ENCODE data around the gene TTC23.
"Not testable (repeated sequence)": the region's sequence is repeated elsewhere in the genome, so short reads cannot be mapped to it uniquely, and the experiment has no call there.

TTC23 gene

DNA sequence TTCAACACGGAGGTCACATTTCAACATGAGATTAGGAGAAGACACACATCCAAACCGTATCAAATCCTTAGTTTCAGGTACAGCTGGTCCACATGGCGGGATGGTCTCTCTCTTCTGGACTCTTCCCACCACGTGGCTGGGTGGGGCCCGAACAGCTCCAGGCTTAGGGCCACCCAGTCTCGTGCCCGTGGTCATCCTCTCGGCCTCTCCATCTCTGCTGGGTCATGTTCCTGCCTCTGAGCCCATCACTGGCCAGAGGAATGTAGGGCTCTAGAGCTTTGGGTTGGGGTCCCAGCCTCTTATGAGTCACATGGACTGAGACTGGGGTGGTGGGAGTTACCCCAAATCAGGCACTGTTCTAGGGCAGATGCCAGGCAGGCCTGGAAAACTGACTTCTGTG, 132.3 kb downstream of the TTC23 start:
- DNase-seq (ENCODE audit: extremely low spot score), result no peak
- TF ChIP-seq L3MBTL2 (conservative IDR thresholded peaks at IDR 0.05), result no peak
- no peak for TF ChIP-seq NFRKB (IDR thresholded peaks at IDR 0.05)
- TF ChIP-seq, protein P1, sequence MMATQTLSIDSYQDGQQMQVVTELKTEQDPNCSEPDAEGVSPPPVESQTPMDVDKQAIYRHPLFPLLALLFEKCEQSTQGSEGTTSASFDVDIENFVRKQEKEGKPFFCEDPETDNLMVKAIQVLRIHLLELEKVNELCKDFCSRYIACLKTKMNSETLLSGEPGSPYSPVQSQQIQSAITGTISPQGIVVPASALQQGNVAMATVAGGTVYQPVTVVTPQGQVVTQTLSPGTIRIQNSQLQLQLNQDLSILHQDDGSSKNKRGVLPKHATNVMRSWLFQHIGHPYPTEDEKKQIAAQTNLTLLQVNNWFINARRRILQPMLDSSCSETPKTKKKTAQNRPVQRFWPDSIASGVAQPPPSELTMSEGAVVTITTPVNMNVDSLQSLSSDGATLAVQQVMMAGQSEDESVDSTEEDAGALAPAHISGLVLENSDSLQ (IDR thresholded peaks at IDR 0.05), result no peak
- no peak for TF ChIP-seq SP1 (IDR thresholded peaks at IDR 0.05)
- no peak for TF ChIP-seq LEF1 (IDR thresholded peaks at IDR 0.05; ENCODE audit: borderline replicate concordance)
- no peak for TF ChIP-seq TARDBP (IDR thresholded peaks at IDR 0.05)
- TF ChIP-seq CTBP1 (IDR thresholded peaks at IDR 0.05; ENCODE audit: borderline replicate concordance), result no peak
- TF ChIP-seq FOXK2 (IDR thresholded peaks at IDR 0.05), result no peak
- TF ChIP-seq HDGF (IDR thresholded peaks at IDR 0.05; ENCODE audit: borderline replicate concordance), result no peak
- no peak for TF ChIP-seq ARNT (IDR thresholded peaks at IDR 0.05)
- no peak for TF ChIP-seq ZNF384 (IDR thresholded peaks at IDR 0.05)
- TF ChIP-seq FOXA1 (IDR thresholded peaks at IDR 0.05), result no peak
- TF ChIP-seq FOXM1 (IDR thresholded peaks at IDR 0.05; ENCODE audit: borderline replicate concordance), result no peak
- TF ChIP-seq BHLHE40 (IDR thresholded peaks at IDR 0.05; ENCODE audit: borderline replicate concordance), result no peak
- TF ChIP-seq ELF4 (IDR thresholded peaks at IDR 0.05), result no peak
- no peak for TF ChIP-seq SUZ12 (IDR thresholded peaks at IDR 0.05)
- CTCF ChIA-PET, result no interaction called here
- POLR2A ChIA-PET, result no interaction called here

DNA sequence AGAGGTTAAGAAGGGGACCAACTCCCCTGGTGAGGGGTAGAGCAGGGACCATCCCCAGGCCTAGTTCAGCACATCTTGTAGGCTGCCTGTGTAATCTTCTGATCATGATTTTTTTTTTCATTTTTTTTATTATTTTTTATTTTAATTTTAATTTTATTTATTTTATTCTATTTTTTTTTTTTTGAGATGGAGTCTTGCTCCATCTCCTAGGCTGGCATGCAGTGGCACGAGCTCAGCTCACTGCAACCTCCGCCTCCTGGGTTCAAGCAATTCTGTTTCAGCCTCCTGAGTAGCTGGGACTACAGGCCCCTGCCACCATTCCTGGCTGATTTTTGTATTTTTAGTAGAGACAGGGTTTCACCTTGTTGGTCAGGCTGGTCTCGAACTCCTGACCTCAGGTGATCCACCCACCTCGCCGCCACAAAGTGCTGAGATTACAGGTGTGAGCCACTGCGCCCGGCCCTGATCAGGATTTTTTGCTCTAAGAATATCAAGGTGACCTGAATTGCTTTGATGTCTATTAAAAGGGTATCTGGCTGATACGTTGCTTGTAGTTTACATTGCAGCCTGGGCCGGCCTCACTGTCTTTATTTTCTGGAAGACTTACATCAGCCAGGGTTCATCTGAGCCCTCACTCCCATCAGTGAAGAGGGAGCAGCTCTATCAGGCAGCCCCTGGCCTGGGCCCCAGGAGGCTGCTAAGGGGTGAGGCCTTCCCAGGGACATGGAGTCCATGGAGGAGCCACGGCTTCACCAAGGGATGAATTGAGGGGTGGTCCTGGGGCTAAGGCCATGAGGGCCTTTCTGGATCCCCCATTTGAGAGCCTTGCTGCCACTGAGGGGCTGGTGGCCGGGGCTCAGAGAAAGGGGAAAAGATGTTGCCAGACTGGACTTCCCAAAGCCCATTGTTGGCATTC, 133.8 kb downstream of the TTC23 start:
- CTCF ChIA-PET, result interaction anchor here (0.7 kb wide), 1 partner anchor 1182 kb away, joined by 3 read pairs; no protein-coding TSS in a partner anchor

DNA sequence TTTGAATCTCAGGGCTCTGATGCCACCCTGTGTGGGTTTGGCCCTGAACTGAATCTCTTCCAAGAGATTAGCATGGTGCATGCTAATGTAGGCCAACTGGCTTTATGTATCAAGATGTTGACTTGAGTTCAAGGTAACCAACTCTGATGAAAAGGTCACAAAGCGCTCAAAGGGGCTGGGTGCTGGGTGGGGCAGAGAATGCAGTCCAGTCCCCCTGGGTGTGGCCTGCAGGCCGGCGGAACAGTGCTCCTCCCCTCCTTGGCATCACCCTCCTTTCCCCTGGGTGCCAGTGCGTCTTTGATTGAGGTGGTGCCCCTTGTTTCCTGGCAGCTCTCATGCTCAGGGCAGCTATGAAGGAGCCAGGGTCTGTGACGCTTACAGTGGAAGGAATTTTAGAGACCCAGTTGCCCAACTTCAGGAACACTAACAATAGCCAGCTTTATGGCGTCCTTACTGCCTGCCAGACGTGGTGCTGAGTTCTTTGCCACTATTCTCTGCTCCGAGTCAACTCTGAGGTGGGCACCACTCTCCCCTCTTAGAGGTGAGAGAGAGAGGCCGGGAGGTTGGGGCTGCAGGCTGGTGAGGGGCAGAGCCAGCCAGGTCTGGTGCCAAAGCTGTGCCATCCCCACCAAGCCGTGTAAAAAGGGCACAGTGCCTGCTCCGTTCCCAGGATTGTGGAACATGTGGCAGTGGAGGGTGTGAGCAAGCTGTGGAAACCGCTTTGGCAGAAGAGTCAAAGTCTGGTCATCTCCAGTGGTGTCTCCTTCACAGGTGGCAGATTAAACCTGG, 134.7 kb downstream of the TTC23 start:
- ChIA-PET POLR2A (no interaction called here), CTCF (interaction anchor here (0.7 kb wide), 1 partner anchor 16 kb away, joined by 3 read pairs; no protein-coding TSS in a partner anchor)
- TF ChIP-seq FOXM1 (IDR thresholded peaks at IDR 0.05; ENCODE audit: borderline replicate concordance) (no peak), NFRKB (IDR thresholded peaks at IDR 0.05) (no peak), ELF4 (IDR thresholded peaks at IDR 0.05) (no peak), ZNF384 (IDR thresholded peaks at IDR 0.05) (no peak), CTBP1 (IDR thresholded peaks at IDR 0.05; ENCODE audit: borderline replicate concordance) (no peak), SP1 (IDR thresholded peaks at IDR 0.05) (no peak), ARNT (IDR thresholded peaks at IDR 0.05) (no peak), SUZ12 (IDR thresholded peaks at IDR 0.05) (no peak), BHLHE40 (IDR thresholded peaks at IDR 0.05; ENCODE audit: borderline replicate concordance) (no peak), TARDBP (IDR thresholded peaks at IDR 0.05) (no peak)
- DNase-seq (ENCODE audit: extremely low spot score), result no peak

More for the DNA sequence above, 133.8 kb downstream of the TTC23 start:
- POLR2A ChIA-PET, result no interaction called here
- no peak for DNase-seq (ENCODE audit: extremely low spot score)
- TF ChIP-seq TARDBP (IDR thresholded peaks at IDR 0.05), result no peak
- TF ChIP-seq BHLHE40 (IDR thresholded peaks at IDR 0.05; ENCODE audit: borderline replicate concordance), result no peak
- no peak for TF ChIP-seq SUZ12 (IDR thresholded peaks at IDR 0.05)

DNA sequence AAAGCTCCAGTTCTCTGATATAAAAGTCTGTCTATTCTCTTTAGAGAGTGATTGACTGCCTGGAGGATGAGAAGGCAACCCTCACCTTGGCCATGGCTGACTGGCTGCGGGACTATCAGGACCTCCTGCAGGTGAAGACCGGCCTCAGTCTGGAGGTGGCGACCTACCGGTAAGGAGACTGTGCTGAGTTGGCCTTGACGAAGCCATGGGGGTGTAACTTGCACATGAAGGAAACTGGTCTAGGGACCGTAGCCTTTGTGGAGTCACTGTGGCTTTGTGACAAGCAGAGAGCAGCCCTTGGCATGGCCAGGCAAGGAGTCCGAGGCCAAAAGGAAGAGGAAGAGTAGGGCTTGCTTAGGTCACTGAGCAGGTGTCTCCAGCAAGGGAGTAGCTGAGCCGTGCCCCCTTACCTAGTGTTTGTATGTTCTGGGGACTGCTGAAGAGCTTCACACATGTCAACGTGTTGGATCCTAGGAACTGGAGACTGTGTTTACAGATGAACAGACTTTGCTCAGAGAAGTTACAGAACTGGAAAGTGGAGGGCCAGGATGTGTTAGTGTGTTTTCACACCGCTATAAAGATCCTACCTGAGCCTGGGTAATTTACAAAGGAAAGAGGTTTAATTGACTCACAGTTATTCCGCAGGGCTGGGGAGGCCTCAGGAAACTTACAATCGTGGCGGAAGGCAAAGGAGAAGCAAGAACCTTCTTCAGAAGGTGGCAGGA, 135.7 kb downstream of the TTC23 start:
- TF ChIP-seq LEF1 (IDR thresholded peaks at IDR 0.05; ENCODE audit: borderline replicate concordance) (no peak), FOXA1 (IDR thresholded peaks at IDR 0.05) (no peak), FOXM1 (IDR thresholded peaks at IDR 0.05; ENCODE audit: borderline replicate concordance) (no peak), ZNF384 (IDR thresholded peaks at IDR 0.05) (no peak), HDGF (IDR thresholded peaks at IDR 0.05; ENCODE audit: borderline replicate concordance) (no peak), L3MBTL2 (conservative IDR thresholded peaks at IDR 0.05) (no peak), BHLHE40 (IDR thresholded peaks at IDR 0.05; ENCODE audit: borderline replicate concordance) (no peak)
- DNase-seq (ENCODE audit: extremely low spot score), result no peak
- POLR2A ChIA-PET, result no interaction called here
- CTCF ChIA-PET, result interaction anchor here (0.7 kb wide), 1 partner anchor 15 kb away, joined by 3 read pairs; no protein-coding TSS in a partner anchor

DNA sequence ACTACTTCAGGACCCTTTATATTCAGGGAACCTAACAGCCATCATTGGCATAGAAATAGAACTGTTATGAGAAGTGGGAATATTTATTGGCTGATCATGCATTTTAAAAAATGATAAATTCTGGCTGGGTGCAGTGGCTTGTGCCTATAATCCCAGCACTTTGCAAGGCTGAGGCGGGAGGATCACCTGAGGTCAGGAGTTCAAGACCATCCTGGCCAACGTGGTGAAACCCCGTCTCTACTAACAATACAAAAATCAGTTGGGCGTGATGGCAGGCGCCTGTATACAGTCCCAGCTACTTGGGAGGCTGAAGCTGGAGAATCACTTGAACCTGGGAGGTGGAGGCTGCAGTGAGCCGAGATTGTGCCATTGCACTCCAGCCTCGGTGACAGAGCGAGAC, 137.7 kb downstream of the TTC23 start:
- DNase-seq (ENCODE audit: extremely low spot score); POLR2A ChIA-PET: not testable (repeated sequence)
- CTCF ChIA-PET, result interaction anchor here (1.1 kb wide), 1 partner anchor 13 kb away, joined by 3 read pairs; no protein-coding TSS in a partner anchor

DNA sequence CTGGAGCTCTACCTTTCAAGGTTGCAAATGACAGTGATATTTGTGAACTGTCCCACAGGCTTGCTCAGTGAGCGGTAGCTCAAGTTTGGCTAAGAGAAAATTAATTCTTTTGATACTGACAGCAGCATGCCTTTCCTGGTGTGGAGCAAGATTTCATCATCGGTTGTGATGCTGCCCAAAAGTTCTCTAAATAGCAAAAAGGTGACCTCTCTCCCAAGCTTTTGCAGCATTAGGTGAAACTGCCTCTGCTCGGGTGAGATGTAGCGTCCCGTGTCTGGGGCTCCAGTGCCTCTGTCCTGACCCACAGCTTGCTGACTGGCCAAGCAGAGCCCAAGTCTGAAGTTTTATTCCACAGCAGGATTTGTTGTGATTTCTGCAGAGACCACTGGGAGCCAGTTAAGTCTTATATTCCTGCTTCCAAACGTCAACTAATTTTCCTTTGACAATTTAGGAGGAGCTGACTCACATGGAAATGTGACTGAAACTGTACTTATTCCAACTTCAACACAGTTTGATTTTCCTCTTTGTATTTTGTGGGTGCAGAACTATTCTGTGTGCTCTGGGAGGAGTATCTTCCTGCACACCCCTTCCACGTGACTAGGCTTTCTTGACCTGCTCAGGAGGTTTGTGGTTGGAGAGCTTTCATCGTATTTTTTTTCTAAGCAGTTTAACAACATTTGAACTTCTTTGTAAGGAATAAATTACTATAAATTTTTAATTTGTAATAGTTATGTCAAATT, 138.6 kb downstream of the TTC23 start:
- POLR2A ChIA-PET, result interaction anchor here (1.2 kb wide), 1 partner anchor 137 kb away, joined by 4 read pairs; no protein-coding TSS in a partner anchor
- TF ChIP-seq CTBP1 (IDR thresholded peaks at IDR 0.05; ENCODE audit: borderline replicate concordance) (no peak), LEF1 (IDR thresholded peaks at IDR 0.05; ENCODE audit: borderline replicate concordance) (no peak), FOXK2 (IDR thresholded peaks at IDR 0.05) (no peak), BHLHE40 (IDR thresholded peaks at IDR 0.05; ENCODE audit: borderline replicate concordance) (no peak), FOXM1 (IDR thresholded peaks at IDR 0.05; ENCODE audit: borderline replicate concordance) (no peak), L3MBTL2 (conservative IDR thresholded peaks at IDR 0.05) (no peak), SUZ12 (IDR thresholded peaks at IDR 0.05) (no peak), ARNT (IDR thresholded peaks at IDR 0.05) (no peak), HDGF (IDR thresholded peaks at IDR 0.05; ENCODE audit: borderline replicate concordance) (no peak), ZNF384 (IDR thresholded peaks at IDR 0.05) (no peak), FOXA1 (IDR thresholded peaks at IDR 0.05) (no peak), TARDBP (IDR thresholded peaks at IDR 0.05) (no peak), ELF4 (IDR thresholded peaks at IDR 0.05) (no peak), SP1 (IDR thresholded peaks at IDR 0.05) (no peak)
- TF ChIP-seq, protein P1 (IDR thresholded peaks at IDR 0.05), result no peak
- DNase-seq (ENCODE audit: extremely low spot score), result no peak
- CTCF ChIA-PET, result no interaction called here

All from HEK293T (cell line).